ENCODE results near the gene MLPH.

The MLPH gene

DNA sequence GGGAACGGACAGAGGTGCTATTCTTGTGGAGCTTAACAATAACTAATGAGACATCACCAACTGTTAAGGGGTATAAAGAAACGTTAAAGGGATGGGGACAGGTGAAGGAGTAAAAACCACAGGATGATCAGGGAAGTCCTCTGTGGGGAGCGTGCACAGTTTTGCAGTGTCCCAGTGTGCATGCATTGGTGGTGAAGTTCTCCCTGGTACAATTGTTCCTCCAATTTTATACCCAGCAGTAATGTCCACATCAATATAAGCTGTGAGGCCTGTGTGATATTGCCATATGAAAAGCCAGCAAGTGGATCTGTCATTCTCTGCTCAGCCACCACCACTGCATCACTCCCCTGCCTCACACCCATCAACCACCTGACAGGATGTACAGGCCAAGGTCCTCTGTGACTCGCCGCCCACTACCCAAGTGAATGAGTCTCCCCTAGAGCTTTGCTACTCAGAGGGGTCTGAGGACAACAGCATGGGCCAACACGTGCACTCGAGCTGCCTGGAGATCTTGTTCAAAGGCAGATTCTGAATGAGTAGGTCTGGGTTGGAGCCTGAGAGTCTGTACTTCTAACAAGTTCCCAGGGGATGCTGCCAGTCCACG, 4.6 kb downstream of the MLPH start:
- Histone ChIP-seq H4K20me1 (ENCODE audit: insufficient read depth, low read length, poor library complexity, severe bottlenecking) (no peaks in the 10 kb centered on the region), H3K36me3 (ENCODE audit: insufficient read depth, low read length) (no peaks in the 10 kb centered on the region), H3K9ac (ENCODE audit: low read depth, low read length, poor library complexity, severe bottlenecking) (no peak overlapping the region), H3K9me2 (replicated peaks; ENCODE audit: low read depth, low read length) (no peaks in the 10 kb centered on the region), H3F3A (ENCODE audit: low read depth) (no peaks in the 10 kb centered on the region), H2AFZ (ENCODE audit: low read length) (no peak overlapping the region), H3K4me2 (ENCODE audit: low read depth, low read length, poor library complexity, severe bottlenecking) (no peak overlapping the region), H3K27me3 (ENCODE audit: insufficient read depth, low read length, poor library complexity, severe bottlenecking) (no peaks in the 10 kb centered on the region), H3K4me3 (ENCODE audit: low read length, poor library complexity, severe bottlenecking) (no peak overlapping the region), H3K4me1 (ENCODE audit: insufficient read depth, low read length, poor library complexity, severe bottlenecking) (no peaks in the 10 kb centered on the region), H3K9me3 (ENCODE audit: insufficient read depth, low read depth, low read length) (peaks cover 10% of the 10 kb centered on the region; the same call in 1 of the 2 replicates), H3K79me2 (ENCODE audit: insufficient read depth, low read length) (no peaks in the 10 kb centered on the region)
- TF ChIP-seq, protein P1, sequence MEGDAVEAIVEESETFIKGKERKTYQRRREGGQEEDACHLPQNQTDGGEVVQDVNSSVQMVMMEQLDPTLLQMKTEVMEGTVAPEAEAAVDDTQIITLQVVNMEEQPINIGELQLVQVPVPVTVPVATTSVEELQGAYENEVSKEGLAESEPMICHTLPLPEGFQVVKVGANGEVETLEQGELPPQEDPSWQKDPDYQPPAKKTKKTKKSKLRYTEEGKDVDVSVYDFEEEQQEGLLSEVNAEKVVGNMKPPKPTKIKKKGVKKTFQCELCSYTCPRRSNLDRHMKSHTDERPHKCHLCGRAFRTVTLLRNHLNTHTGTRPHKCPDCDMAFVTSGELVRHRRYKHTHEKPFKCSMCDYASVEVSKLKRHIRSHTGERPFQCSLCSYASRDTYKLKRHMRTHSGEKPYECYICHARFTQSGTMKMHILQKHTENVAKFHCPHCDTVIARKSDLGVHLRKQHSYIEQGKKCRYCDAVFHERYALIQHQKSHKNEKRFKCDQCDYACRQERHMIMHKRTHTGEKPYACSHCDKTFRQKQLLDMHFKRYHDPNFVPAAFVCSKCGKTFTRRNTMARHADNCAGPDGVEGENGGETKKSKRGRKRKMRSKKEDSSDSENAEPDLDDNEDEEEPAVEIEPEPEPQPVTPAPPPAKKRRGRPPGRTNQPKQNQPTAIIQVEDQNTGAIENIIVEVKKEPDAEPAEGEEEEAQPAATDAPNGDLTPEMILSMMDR (conservative IDR thresholded peaks at IDR 0.05; ENCODE audit: low read length), result no peak
- TF ChIP-seq EZH2phosphoT487 (IDR thresholded peaks at IDR 0.05; ENCODE audit: borderline replicate concordance), result no peak

DNA sequence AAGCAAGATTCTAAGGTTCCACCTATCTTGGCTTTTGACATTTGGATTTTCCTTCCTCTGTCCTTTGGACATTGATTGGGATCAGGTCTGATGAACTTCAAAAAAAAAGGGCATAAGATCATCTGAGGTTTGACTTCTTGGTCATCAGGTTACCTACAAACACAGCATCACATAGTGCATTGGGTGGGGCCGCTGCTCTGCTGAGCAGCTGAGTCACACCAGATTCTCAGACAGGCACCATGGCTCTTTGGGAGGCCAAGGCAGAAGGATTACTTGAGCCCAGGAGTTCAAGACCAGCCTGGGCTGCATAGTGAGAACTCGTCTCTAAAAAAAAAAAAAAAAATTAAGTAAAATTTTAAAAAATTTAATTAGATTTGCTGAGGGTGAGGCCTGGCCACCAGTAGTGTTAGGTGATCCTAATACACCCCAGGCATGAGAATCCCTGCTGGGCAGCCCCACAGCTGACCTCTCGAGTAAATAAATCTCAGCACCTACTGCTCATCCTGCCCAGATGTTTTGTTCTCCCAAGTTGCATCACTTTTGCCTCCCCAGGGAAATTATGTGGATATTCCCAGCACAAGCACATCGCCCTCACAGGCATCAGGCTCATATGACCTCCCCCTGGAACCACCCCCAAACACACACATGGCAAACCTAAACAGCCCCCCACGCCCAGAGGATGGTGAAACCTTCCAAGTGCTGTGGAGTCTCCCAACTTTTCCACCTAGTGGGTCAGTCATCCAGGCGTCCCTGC, 5.3 kb downstream of the MLPH start:
- Histone ChIP-seq H4K20me1 (ENCODE audit: insufficient read depth, low read length, poor library complexity, severe bottlenecking) (no peaks in the 10 kb centered on the region), H3F3A (ENCODE audit: low read depth) (no peaks in the 10 kb centered on the region), H3K4me1 (ENCODE audit: insufficient read depth, low read length, poor library complexity, severe bottlenecking) (no peaks in the 10 kb centered on the region), H3K4me3 (ENCODE audit: low read length, poor library complexity, severe bottlenecking) (no peak overlapping the region), H3K4me2 (ENCODE audit: low read depth, low read length, poor library complexity, severe bottlenecking) (no peak overlapping the region), H2AFZ (ENCODE audit: low read length) (no peak overlapping the region), H3K9ac (ENCODE audit: low read depth, low read length, poor library complexity, severe bottlenecking) (no peak overlapping the region), H3K27me3 (ENCODE audit: insufficient read depth, low read length, poor library complexity, severe bottlenecking) (no peaks in the 10 kb centered on the region), H3K36me3 (ENCODE audit: insufficient read depth, low read length) (no peaks in the 10 kb centered on the region), H3K9me3 (ENCODE audit: insufficient read depth, low read depth, low read length) (peaks cover 10% of the 10 kb centered on the region; the same call in 1 of the 2 replicates), H3K9me2 (replicated peaks; ENCODE audit: low read depth, low read length) (no peaks in the 10 kb centered on the region), H3K79me2 (ENCODE audit: insufficient read depth, low read length) (no peaks in the 10 kb centered on the region)
- TF ChIP-seq EZH2phosphoT487 (IDR thresholded peaks at IDR 0.05; ENCODE audit: borderline replicate concordance), result no peak
- TF ChIP-seq, protein P1 (conservative IDR thresholded peaks at IDR 0.05; ENCODE audit: low read length), result no peak

DNA sequence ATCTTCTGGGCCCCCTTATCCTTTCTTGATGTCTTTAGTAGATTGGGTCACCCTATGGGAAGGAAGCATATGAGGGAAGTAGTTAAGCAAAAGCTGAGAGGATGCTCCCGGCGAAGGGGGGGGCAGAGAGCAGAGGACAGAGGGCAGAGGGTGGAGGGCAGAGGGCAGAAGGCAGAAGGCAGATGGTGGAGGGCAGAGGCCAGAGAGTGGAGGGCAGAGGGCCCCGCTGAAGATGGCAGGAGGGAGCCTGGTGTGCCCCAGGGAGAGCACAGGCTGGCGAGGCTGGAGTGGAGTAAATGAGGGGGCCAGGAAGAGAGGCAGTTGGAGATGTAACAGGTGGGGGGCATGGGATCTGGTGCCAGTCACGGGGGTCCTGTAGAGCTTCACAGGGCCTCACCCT, 7.0 kb downstream of the MLPH start:
- TF ChIP-seq EZH2phosphoT487 (IDR thresholded peaks at IDR 0.05; ENCODE audit: borderline replicate concordance), result no peak
- TF ChIP-seq, protein P1 (conservative IDR thresholded peaks at IDR 0.05; ENCODE audit: low read length), result no peak
- Histone ChIP-seq H3K79me2 (ENCODE audit: insufficient read depth, low read length) (no peaks in the 10 kb centered on the region), H3K9me2 (replicated peaks; ENCODE audit: low read depth, low read length) (no peaks in the 10 kb centered on the region), H3K4me2 (ENCODE audit: low read depth, low read length, poor library complexity, severe bottlenecking) (no peak overlapping the region), H3K9me3 (ENCODE audit: insufficient read depth, low read depth, low read length) (peaks cover 10% of the 10 kb centered on the region; the same call in 1 of the 2 replicates), H3K4me1 (ENCODE audit: insufficient read depth, low read length, poor library complexity, severe bottlenecking) (no peaks in the 10 kb centered on the region), H3K9ac (ENCODE audit: low read depth, low read length, poor library complexity, severe bottlenecking) (no peak overlapping the region), H3K36me3 (ENCODE audit: insufficient read depth, low read length) (no peaks in the 10 kb centered on the region), H3K4me3 (ENCODE audit: low read length, poor library complexity, severe bottlenecking) (no peak overlapping the region), H3F3A (ENCODE audit: low read depth) (no peaks in the 10 kb centered on the region), H2AFZ (ENCODE audit: low read length) (no peak overlapping the region), H4K20me1 (ENCODE audit: insufficient read depth, low read length, poor library complexity, severe bottlenecking) (no peaks in the 10 kb centered on the region), H3K27me3 (ENCODE audit: insufficient read depth, low read length, poor library complexity, severe bottlenecking) (no peaks in the 10 kb centered on the region)
